Measurements from ENCODE around the gene ANGEL2.

GRCh38 chr1:213051127-213051880 lies 35.6 kb upstream of the ANGEL2 start, which contains the start of gene RPS6KC1:
- TF ChIP-seq ARNT (IDR thresholded peaks at IDR 0.05) (no peak), SP1 (IDR thresholded peaks at IDR 0.05) (no peak), FOXM1 (IDR thresholded peaks at IDR 0.05; ENCODE audit: borderline replicate concordance) (no peak), PKNOX1 (IDR thresholded peaks at IDR 0.05) (no peak), BHLHE40 (IDR thresholded peaks at IDR 0.05; ENCODE audit: borderline replicate concordance) (no peak), CTBP1 (IDR thresholded peaks at IDR 0.05; ENCODE audit: borderline replicate concordance) (no peak), LEF1 (IDR thresholded peaks at IDR 0.05; ENCODE audit: borderline replicate concordance) (no peak)

Measured in HEK293T (cell line).